Endothelial cell of umbilical vein (primary cell): Measurements from ENCODE around the gene STUM. TPM values are rescaled to one million over a fixed set of nuclear protein-coding genes. Genes with fewer than 3 reads are reported as not detected.

Experiments
- BruUV-seq: library from RNA; stranded (reverse); fragments of 400-500 nt; replicated peaks from 2 replicates; lab custom pipeline; 2021; lab: Mats Ljungman, UMichigan
- CTCF ChIA-PET: fragments of 300-600, 350-600 bp; sonication (Branson Sonifier 250); formaldehyde crosslinking; loops from one replicate; lab custom pipeline; 2021; ENCODE audit warnings: antibody characterized with exemption, inconsistent platforms; lab: Charles Lee
- POLR2A ChIA-PET: fragments of 300-600, 350-600 bp; sonication (Branson Sonifier 250); formaldehyde crosslinking; loops from one replicate; lab custom pipeline; 2021; ENCODE audit warnings: antibody characterized with exemption, inconsistent platforms; lab: Charles Lee
- DNase-seq: peaks from one replicate; pipeline ENCODE4 v3.0.0-alpha.2; 2011; ENCODE audit warnings: low read depth, low spot score
- FAIRE-seq: peaks from 2 replicates; lab custom pipeline; 2011; peaks lifted over from hg19 to GRCh38; lab: Jason Lieb, UNC
- H2AFZ ChIP-seq: 2 replicates; pipeline ENCODE4 v1.6.0; 2012; ENCODE audit warnings: low read depth, low read length, control low read depth, inconsistent platforms
- H3K27ac ChIP-seq: 2 replicates; pipeline ENCODE4 v1.5.1; 2011; ENCODE audit warnings: low read depth, mild to moderate bottlenecking, control low read depth, low read length, moderate library complexity; ENCODE audit not compliant: insufficient read depth
- H3K27me3 ChIP-seq, 2 experiments: 2 replicates each; pipeline versions ENCODE4 v1.6.0 to v1.6.1; 2011; ENCODE audit warnings: low read length in 2 of 2, mixed read lengths in 1 of 2; ENCODE audit not compliant: control insufficient read depth in 2 of 2, insufficient read depth in 2 of 2
- H3K36me3 ChIP-seq, 2 experiments: 2 replicates in 1 of 2; 3 replicates in 1 of 2; pipeline ENCODE4 v1.5.1; 2011; ENCODE audit warnings: low read length in 2 of 2, mild to moderate bottlenecking in 1 of 2, moderate library complexity in 1 of 2; ENCODE audit not compliant: control insufficient read depth in 2 of 2, insufficient read depth in 2 of 2; ENCODE audit errors: extremely low read depth in 1 of 2
- H3K4me1 ChIP-seq: 3 replicates; pipeline ENCODE4 v1.5.1; 2011; ENCODE audit warnings: mild to moderate bottlenecking, low read length; ENCODE audit not compliant: control insufficient read depth, insufficient read depth; ENCODE audit errors: extremely low read depth
- H3K4me2 ChIP-seq: 2 replicates; pipeline ENCODE4 v1.6.1; 2011; ENCODE audit warnings: low read length, control low read depth, mixed read lengths; ENCODE audit not compliant: insufficient read depth
- H3K4me3 ChIP-seq, 3 experiments: fragments of 200-600 bp in 1 of 3; sonication (generic), shearing (Covaris generic) in 1 of 3; replicated peaks in 1 of 3; 2 replicates each; pipeline ENCODE4 v1.5.1; 2011 to 2016; ENCODE audit warnings: control low read depth in 3 of 3, low read length in 3 of 3, mild to moderate bottlenecking in 2 of 3, inconsistent platforms in 1 of 3, low read depth in 1 of 3, moderate library complexity in 1 of 3; ENCODE audit not compliant: insufficient read depth in 1 of 3
- H3K79me2 ChIP-seq: 2 replicates; pipeline ENCODE4 v1.6.0; 2012; ENCODE audit warnings: low read length, inconsistent platforms; ENCODE audit not compliant: control insufficient read depth, insufficient read depth
- H3K9ac ChIP-seq: replicated peaks from 2 replicates; pipeline ENCODE3; 2011; ENCODE audit warnings: low read length, control low read depth; ENCODE audit not compliant: insufficient read depth; ENCODE audit errors: extremely low read depth
- H3K9me1 ChIP-seq: replicated peaks from 3 replicates; pipeline ENCODE4 v1.6.0; 2011; ENCODE audit warnings: mild to moderate bottlenecking, low read length; ENCODE audit not compliant: control insufficient read depth, insufficient read depth; ENCODE audit errors: extremely low read depth
- H3K9me3 ChIP-seq: replicated peaks from 2 replicates; pipeline ENCODE4 v1.5.1; 2012; ENCODE audit warnings: low read length, inconsistent platforms; ENCODE audit not compliant: control insufficient read depth, insufficient read depth
- H4K20me1 ChIP-seq: replicated peaks from 2 replicates; pipeline ENCODE3; 2011; ENCODE audit warnings: mild to moderate bottlenecking, low read length; ENCODE audit not compliant: control insufficient read depth, insufficient read depth; ENCODE audit errors: extremely low read depth
- EZH2 ChIP-seq: IDR thresholded peaks from 2 replicates; pipeline ENCODE4 v1.6.1; 2012; ENCODE audit warnings: borderline replicate concordance, low read depth, mild to moderate bottlenecking, moderate library complexity, low read length, inconsistent platforms; ENCODE audit not compliant: severe bottlenecking
- FOS ChIP-seq: IDR thresholded peaks from 2 replicates; pipeline ENCODE4 v1.6.1; 2011; ENCODE audit warnings: mild to moderate bottlenecking, low read length, moderate library complexity, borderline replicate concordance; ENCODE audit not compliant: insufficient read depth
- GATA2 ChIP-seq: IDR thresholded peaks from 2 replicates; pipeline ENCODE4 v1.7.0; 2011; ENCODE audit warnings: low read depth, mild to moderate bottlenecking, moderate library complexity, mixed read lengths, low read length; ENCODE audit not compliant: insufficient read length, insufficient read depth
- JUN ChIP-seq: IDR thresholded peaks from 2 replicates; pipeline ENCODE4 v1.6.1; 2011; ENCODE audit warnings: borderline replicate concordance, low read depth; ENCODE audit not compliant: insufficient read length, insufficient read depth
- MAX ChIP-seq: IDR thresholded peaks from 2 replicates; pipeline ENCODE4 v1.6.1; 2011; ENCODE audit not compliant: insufficient read depth, insufficient read length
- POLR2A ChIP-seq: IDR thresholded peaks from 2 replicates; pipeline ENCODE4 v1.6.1; 2012; ENCODE audit warnings: low read depth, mild to moderate bottlenecking, control low read depth, low read length
- POLR2AphosphoS5 ChIP-seq: IDR thresholded peaks from 2 replicates; pipeline ENCODE4 v1.6.1; 2012; ENCODE audit warnings: low read depth, mild to moderate bottlenecking, control low read depth, low read length, moderate library complexity; ENCODE audit not compliant: insufficient read depth
- dilution Hi-C: fragments of 300-500 bp; cut with MboI; formaldehyde crosslinking; loops from one replicate; pipeline ENCODE4 v1.15.0; 2019; ENCODE audit warnings: low sequenced_read_pairs; ENCODE audit not compliant: extremely low pct_ligation_motif_present
- intact Hi-C: fragments of 100-400 bp; cut with micrococcal nuclease; formaldehyde crosslinking; loops from one replicate; pipeline ENCODE4 v1.10.0; 2022
- polyA plus RNA-seq, 4 experiments: library from polyadenylated mRNA; depleted of rRNA in 3 of 4; stranded (reverse) in 3 of 4; unstranded in 1 of 4; fragments of >200 nt; gene quantifications; 2 replicates each; pipeline versions ENCODE4 v1.2.1 to v1.2.3, GENCODE V29; 2011 to 2012; ENCODE audit warnings: missing spikeins in 1 of 4
- total RNA-seq: library from RNA; stranded (reverse); gene quantifications from 2 replicates; pipeline ENCODE4 v1.2.3, GENCODE V29; 2021
- TF ChIP-seq, protein P1 (sequence below), 2 donors: IDR thresholded peaks; 1 replicate in 1 of 2; 2 replicates in 1 of 2; pipeline ENCODE4 v1.5.1; 2011; ENCODE audit warnings: low read length in 2 of 2, mild to moderate bottlenecking in 2 of 2, moderate library complexity in 2 of 2, control low read depth in 1 of 2, inconsistent platforms in 1 of 2, low read depth in 1 of 2; ENCODE audit not compliant: insufficient read depth in 1 of 2; ENCODE audit errors: extremely low read depth in 1 of 2

The STUM gene
- total and polyA plus RNA-seq, 2 donors (not counting 3 experiments of a cell fraction or from before 2014, with no cell fraction given), result not detected

GRCh38 chr1:226525750-226526149 is 22.8 kb upstream of the STUM start:
- no peak overlapping the region for H2AFZ ChIP-seq
- no peaks in the 10 kb centered on the region for H4K20me1 ChIP-seq
- H3K27me3 ChIP-seq, result peaks cover 0 to 3% of the 10 kb centered on the region in 2 experiments
- no peaks in the 10 kb centered on the region for H3K79me2 ChIP-seq
- no peaks in the 10 kb centered on the region for H3K9me1 ChIP-seq
- ChIA-PET CTCF (interaction anchor here (1.0 to 1.9 kb wide), 2 partner anchors 22 to 61 kb away, joined by 3 to 13 read pairs; partner anchors contain the start of gene STUM), POLR2A (no interaction called here)
- no peak for FAIRE-seq
- dilution Hi-C loops (no loop called here), intact Hi-C loops (no loop called here)
- H3K4me1 ChIP-seq, result no peaks in the 10 kb centered on the region
- H3K9me3 ChIP-seq, result no peaks in the 10 kb centered on the region
- BruUV-seq, result no TSS peak
- no peak overlapping the region for H3K9ac ChIP-seq
- H3K27ac ChIP-seq, result no peak overlapping the region
- no peak for DNase-seq
- no peaks in the 10 kb centered on the region for H3K36me3 ChIP-seq
- H3K4me2 ChIP-seq, result no peak overlapping the region
- TF ChIP-seq POLR2A (no peak), JUN (no peak), EZH2 (no peak), POLR2AphosphoS5 (no peak), GATA2 (no peak), MAX (no peak), FOS (no peak)
- TF ChIP-seq, protein P1, sequence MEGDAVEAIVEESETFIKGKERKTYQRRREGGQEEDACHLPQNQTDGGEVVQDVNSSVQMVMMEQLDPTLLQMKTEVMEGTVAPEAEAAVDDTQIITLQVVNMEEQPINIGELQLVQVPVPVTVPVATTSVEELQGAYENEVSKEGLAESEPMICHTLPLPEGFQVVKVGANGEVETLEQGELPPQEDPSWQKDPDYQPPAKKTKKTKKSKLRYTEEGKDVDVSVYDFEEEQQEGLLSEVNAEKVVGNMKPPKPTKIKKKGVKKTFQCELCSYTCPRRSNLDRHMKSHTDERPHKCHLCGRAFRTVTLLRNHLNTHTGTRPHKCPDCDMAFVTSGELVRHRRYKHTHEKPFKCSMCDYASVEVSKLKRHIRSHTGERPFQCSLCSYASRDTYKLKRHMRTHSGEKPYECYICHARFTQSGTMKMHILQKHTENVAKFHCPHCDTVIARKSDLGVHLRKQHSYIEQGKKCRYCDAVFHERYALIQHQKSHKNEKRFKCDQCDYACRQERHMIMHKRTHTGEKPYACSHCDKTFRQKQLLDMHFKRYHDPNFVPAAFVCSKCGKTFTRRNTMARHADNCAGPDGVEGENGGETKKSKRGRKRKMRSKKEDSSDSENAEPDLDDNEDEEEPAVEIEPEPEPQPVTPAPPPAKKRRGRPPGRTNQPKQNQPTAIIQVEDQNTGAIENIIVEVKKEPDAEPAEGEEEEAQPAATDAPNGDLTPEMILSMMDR (IDR thresholded peaks at IDR 0.05; ENCODE audit: extremely low read depth in 1 of 2, insufficient read depth in 1 of 2, low read depth in 1 of 2, low read length in 2 of 2), result no peak
- no peak overlapping the region for H3K4me3 ChIP-seq
